Type B pancreatic cell (in vitro differentiated cells): ENCODE data around the gene LRRC7. TPM values are rescaled to one million over a fixed set of nuclear protein-coding genes. Genes with fewer than 3 reads are reported as not detected.

Source experiments
- DNase-seq: peaks from one replicate; pipeline ENCODE4 v3.0.0; 2021; ENCODE audit warnings: mixed read lengths; ENCODE audit not compliant: unreplicated experiment; ENCODE audit errors: extremely low spot score
- H3K27ac Mint-ChIP-seq: 2 replicates; pipeline ENCODE4 v1.8.0; 2021; ENCODE audit warnings: mild to moderate bottlenecking, mixed read lengths
- H3K27me3 Mint-ChIP-seq: 2 replicates; pipeline ENCODE4 v1.8.0; 2021; ENCODE audit warnings: mixed read lengths
- H3K36me3 Mint-ChIP-seq: 2 replicates; pipeline ENCODE4 v1.8.0; 2021; ENCODE audit warnings: mixed read lengths
- H3K4me1 Mint-ChIP-seq: one replicate; pipeline ENCODE4 v1.8.0; 2021; ENCODE audit warnings: mixed read lengths; ENCODE audit not compliant: unreplicated experiment
- H3K4me3 Mint-ChIP-seq: 2 replicates; pipeline ENCODE4 v1.8.0; 2021; ENCODE audit warnings: mild to moderate bottlenecking, mixed read lengths
- H3K9me3 Mint-ChIP-seq: 2 replicates; pipeline ENCODE4 v1.8.0; 2021; ENCODE audit warnings: mixed read lengths
- total RNA-seq: library from RNA; stranded (reverse); gene quantifications from 2 replicates; pipeline ENCODE4 v1.2.1, GENCODE V29; 2021; ENCODE audit warnings: low replicate concordance
- TF ChIP-seq, protein P1 (sequence below): fragments of 200-600 bp; sonication (generic); conservative IDR thresholded peaks from 2 replicates; pipeline ENCODE4 v1.5.0; 2021; ENCODE audit warnings: antibody characterized with exemption, mild to moderate bottlenecking

LRRC7 gene
- total RNA-seq, 1 donor from 2014 or later: 2.8 TPM

DNA sequence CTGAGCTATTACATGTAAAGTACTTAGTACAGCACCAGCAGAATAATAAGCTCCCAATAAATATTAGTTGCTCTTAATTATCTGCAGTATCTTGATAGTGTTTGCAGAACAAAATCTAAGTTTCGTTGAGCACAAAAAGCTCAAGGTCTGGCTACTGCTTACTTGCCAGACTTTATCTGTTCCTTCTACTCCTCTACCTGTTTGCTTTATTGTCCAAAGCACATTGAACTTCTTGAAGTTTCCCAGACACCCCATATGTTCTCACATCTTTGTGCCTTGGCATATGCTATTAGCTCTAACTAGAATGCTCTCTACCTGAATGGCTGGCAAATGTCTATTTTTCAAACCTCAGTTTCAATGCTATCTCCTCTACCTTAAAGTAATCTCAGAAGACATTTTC, 582.7 kb downstream of the LRRC7 start:
- no peaks in the 10 kb centered on the region for H3K36me3 Mint-ChIP-seq
- H3K27ac Mint-ChIP-seq: no peak overlapping the region
- no peak for DNase-seq
- H3K4me1 Mint-ChIP-seq: no peaks in the 10 kb centered on the region
- H3K9me3 Mint-ChIP-seq: no peaks in the 10 kb centered on the region
- no peak overlapping the region for H3K4me3 Mint-ChIP-seq
- no peaks in the 10 kb centered on the region for H3K27me3 Mint-ChIP-seq
- TF ChIP-seq, protein P1, sequence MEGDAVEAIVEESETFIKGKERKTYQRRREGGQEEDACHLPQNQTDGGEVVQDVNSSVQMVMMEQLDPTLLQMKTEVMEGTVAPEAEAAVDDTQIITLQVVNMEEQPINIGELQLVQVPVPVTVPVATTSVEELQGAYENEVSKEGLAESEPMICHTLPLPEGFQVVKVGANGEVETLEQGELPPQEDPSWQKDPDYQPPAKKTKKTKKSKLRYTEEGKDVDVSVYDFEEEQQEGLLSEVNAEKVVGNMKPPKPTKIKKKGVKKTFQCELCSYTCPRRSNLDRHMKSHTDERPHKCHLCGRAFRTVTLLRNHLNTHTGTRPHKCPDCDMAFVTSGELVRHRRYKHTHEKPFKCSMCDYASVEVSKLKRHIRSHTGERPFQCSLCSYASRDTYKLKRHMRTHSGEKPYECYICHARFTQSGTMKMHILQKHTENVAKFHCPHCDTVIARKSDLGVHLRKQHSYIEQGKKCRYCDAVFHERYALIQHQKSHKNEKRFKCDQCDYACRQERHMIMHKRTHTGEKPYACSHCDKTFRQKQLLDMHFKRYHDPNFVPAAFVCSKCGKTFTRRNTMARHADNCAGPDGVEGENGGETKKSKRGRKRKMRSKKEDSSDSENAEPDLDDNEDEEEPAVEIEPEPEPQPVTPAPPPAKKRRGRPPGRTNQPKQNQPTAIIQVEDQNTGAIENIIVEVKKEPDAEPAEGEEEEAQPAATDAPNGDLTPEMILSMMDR: no peak

DNA sequence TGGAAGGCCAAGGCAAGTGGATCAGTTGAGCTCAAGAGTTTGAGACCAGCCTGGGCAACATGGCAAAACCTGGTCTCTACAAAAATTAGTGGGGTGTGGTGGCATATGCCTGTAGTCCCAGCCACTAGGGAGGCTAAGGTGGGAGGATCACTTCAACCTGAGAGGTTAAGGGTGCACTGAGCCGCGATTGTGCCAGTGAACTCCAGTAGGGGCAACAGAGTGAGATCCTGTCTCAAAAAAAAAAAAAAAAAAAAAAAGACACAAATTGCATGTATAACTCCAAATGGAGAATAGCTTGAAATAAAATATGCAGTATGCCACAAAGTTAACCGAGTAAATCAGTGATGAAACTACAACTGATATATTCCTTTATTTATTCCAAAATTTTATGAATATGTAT, 586.0 kb downstream of the LRRC7 start:
- Mint-ChIP-seq H3K27me3 (no peaks in the 10 kb centered on the region), H3K9me3 (no peaks in the 10 kb centered on the region), H3K4me1 (no peaks in the 10 kb centered on the region), H3K27ac (no peak overlapping the region), H3K4me3 (no peak overlapping the region), H3K36me3 (no peaks in the 10 kb centered on the region)
- DNase-seq: no peak
- TF ChIP-seq, protein P1: no peak

DNA sequence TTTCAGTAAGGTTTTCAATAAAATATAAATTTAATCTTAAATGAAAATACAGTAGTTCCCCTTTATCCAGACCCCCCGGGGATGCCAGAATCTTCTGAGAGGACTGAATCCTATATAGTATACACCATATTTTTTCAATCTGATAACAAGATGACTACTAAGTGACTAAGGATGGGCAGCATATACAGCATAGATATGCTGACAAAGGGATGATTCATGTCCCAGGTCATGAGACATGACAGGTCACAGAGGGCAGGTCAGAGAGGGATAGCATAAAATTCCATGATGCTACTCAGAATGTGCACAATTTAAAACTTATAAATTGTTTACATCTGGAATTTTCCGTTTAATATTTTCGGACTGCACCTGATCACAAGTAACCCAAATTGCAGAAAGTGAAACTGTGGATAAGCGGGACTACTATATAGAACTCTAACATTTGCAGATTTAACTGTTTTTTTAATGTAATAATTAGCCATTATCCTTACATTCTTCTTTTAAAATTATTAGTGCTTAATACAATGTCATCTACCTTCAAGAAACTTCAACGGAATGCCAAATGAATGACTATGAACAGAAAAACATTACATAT, 588.9 kb downstream of the LRRC7 start:
- H3K9me3 Mint-ChIP-seq: no peaks in the 10 kb centered on the region
- H3K27me3 Mint-ChIP-seq: no peaks in the 10 kb centered on the region
- no peaks in the 10 kb centered on the region for H3K4me1 Mint-ChIP-seq
- H3K4me3 Mint-ChIP-seq: no peak overlapping the region
- TF ChIP-seq, protein P1: no peak
- no peak overlapping the region for H3K27ac Mint-ChIP-seq
- peaks cover 10% of the 10 kb centered on the region for H3K36me3 Mint-ChIP-seq
- no peak for DNase-seq

DNA sequence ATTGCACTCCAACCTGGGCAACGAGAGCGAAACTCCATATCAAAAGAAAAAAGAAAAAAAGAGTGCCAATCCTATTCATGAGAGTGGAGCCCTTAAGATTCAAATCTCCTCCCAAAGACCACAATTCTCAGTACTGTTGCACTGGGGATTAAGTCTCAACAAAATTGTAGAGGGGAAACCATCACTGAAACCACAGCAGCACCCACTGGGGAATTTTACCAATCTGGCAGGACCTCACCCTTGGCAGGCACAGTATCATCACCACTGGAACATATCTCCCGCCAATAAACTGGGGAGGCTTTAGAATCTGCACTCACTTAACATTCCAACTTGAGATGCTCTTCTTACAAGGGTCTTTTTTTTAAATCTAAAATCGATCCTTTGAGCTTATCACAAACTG, 596.6 kb downstream of the LRRC7 start:
- no peak for DNase-seq
- TF ChIP-seq, protein P1: no peak
- no peak overlapping the region for H3K27ac Mint-ChIP-seq
- H3K27me3 Mint-ChIP-seq: no peaks in the 10 kb centered on the region
- H3K9me3 Mint-ChIP-seq: no peaks in the 10 kb centered on the region
- no peak overlapping the region for H3K4me3 Mint-ChIP-seq
- peaks cover 23% of the 10 kb centered on the region for H3K36me3 Mint-ChIP-seq
- H3K4me1 Mint-ChIP-seq: peaks cover 6% of the 10 kb centered on the region

DNA sequence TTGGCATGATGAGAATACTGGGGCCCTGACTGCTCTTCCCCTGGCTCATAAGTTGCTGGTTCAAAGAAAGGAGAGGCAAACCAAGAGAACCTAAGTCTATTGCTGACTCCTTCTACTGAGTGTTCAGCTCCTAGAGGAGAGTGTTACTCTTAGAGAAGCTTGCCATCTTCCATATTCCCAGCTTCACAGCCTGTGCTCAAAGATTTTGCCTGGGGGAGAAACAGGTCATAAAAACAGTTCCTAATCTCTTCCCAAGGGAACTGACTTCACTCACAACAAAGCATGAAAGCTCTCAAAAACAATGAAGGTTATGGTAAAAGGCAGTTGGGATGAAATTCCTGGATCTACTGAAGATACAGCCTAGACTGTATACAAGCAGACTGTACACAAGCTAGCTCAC, 600.6 kb downstream of the LRRC7 start:
- DNase-seq: no peak
- Mint-ChIP-seq H3K4me3 (no peak overlapping the region), H3K36me3 (peaks cover 13% of the 10 kb centered on the region), H3K27ac (no peak overlapping the region), H3K4me1 (peaks cover 6% of the 10 kb centered on the region), H3K9me3 (no peaks in the 10 kb centered on the region), H3K27me3 (no peaks in the 10 kb centered on the region)
- TF ChIP-seq, protein P1: no peak
